Right lobe of liver (tissue), 6 donors: ENCODE data around the gene ID2. TPM values are rescaled to one million over a fixed set of nuclear protein-coding genes. Genes with fewer than 3 reads are reported as not detected.
A peak's percentile ranks its signal among the peaks of the same experiment; 100 is the strongest.

Experiments used
- ATAC-seq, 4 donors: fragments of 200-7000 bp; cut with Tn5 transposase; one replicate each; pipeline ENCODE4 v1.9.1; 2020; ENCODE audit warnings: mild to moderate bottlenecking in 4 of 4, moderate library complexity in 4 of 4
- DNase-seq, 3 donors: peaks; one replicate each; pipeline ENCODE4 v3.0.0-alpha.2; 2020
- H3K27ac ChIP-seq, 3 donors: fragments of 200-600 bp; one replicate each; pipeline ENCODE4 v1.8.0; 2022
- H3K27me3 ChIP-seq, 2 donors: fragments of 200-600 bp; one replicate each; pipeline ENCODE4 v1.8.0; 2022
- H3K36me3 ChIP-seq, 4 donors: fragments of 200-600 bp; sonication (generic) in 1 of 4; one replicate each; pipeline versions ENCODE4 v1.5.1 to v1.8.0; 2017 to 2022; ENCODE audit warnings: control low read depth in 1 of 4
- H3K4me1 ChIP-seq, 4 donors: fragments of 200-600 bp; sonication (generic) in 1 of 4; one replicate each; pipeline versions ENCODE4 v1.5.1 to v1.8.0; 2017 to 2022; ENCODE audit warnings: control low read depth in 1 of 4
- H3K4me3 ChIP-seq, 3 donors: fragments of 200-600 bp; one replicate each; pipeline ENCODE4 v1.8.0; 2022
- H3K9me3 ChIP-seq, 4 donors: fragments of 200-600 bp; sonication (generic) in 1 of 4; one replicate each; pipeline versions ENCODE4 v1.5.1 to v1.8.0; 2017 to 2022; ENCODE audit warnings: control low read depth in 1 of 4
- CTCF ChIP-seq, 4 donors: fragments of 200-600 bp in 3 of 4; fragments of 450-650 bp in 1 of 4; IDR thresholded peaks; one replicate each; pipeline versions ENCODE4 v1.5.1 to v1.8.0; 2016 to 2022; ENCODE audit warnings: antibody characterized with exemption in 4 of 4, mild to moderate bottlenecking in 2 of 4
- POLR2A ChIP-seq: fragments of 450-650 bp; IDR thresholded peaks from one replicate; pipeline ENCODE4 v1.6.1; 2017; ENCODE audit warnings: antibody characterized with exemption, mild to moderate bottlenecking
- WGBS: methylation state at CpG from one replicate; pipeline ENCODE4 v1.1.6; 2018; ENCODE audit warnings: low coverage, low lambda C conversion rate; ENCODE audit not compliant: insufficient coverage; ENCODE audit errors: missing lambda C conversion rate; 5-methylcytosine and 5-hydroxymethylcytosine counted together
- intact Hi-C, 2 donors: fragments of 100-400 bp; cut with DNase I; formaldehyde crosslinking; loops; one replicate each; pipeline versions ENCODE4 v1.11.2 to v1.14.1; 2022
- total RNA-seq, 6 experiments: library from RNA; depleted of rRNA in 2 of 6; stranded (reverse); fragments of >200 nt in 2 of 6; fragmentation: NEBNext Ultra II Directional in 3 of 6; extraction: Animal tissue kit (Norgen Biotek cat#: 25700) in 3 of 6; gene quantifications; one replicate each; pipeline versions ENCODE4 v1.1.0 to v1.2.4, GENCODE V29; 2016 to 2023
- donor health status: DM: no; HTN: yes; CAD: no.
- donor health status: DM: no; HTN: no; CAD: no.
- donor health status: DM: no; HTN: no; CAD: no.
- donor health status: DM: no; HTN: yes; CAD: no.
- donor health status: DM: no; HTN: yes; CAD: no.

Gene ID2
- total RNA-seq, 6 experiments from 2014 or later: 103 to 520 (median 191) TPM

- DNase-seq: peak in 1 of 3 donors; percentile 20
- Histone ChIP-seq H3K4me1 (peaks cover 0 to 35% (median 17%) of the 10 kb centered on the region in 4 donors), H3K27me3 (no peaks in the 10 kb centered on the region), H3K9me3 (no peaks in the 10 kb centered on the region), H3K36me3 (no peaks in the 10 kb centered on the region), H3K4me3 (no peak overlapping the region), H3K27ac (no peak overlapping the region)
- no peak for ATAC-seq
- TF ChIP-seq CTCF (IDR thresholded peaks at IDR 0.05) (no peak), POLR2A (no peak)
- 65% methylated on average over 5 of the region's 7 CpGs for WGBS
- intact Hi-C loops: no loop called here
Observed at GRCh38 chr2:8661736-8662135, 20.1 kb upstream of the ID2 start.

GRCh38 chr2:8662239-8662879, 19.5 kb upstream of the ID2 start:
- DNase-seq (peak in 1 of 3 donors; percentile 21), ATAC-seq (no peak)
- H3K27me3 ChIP-seq: no peaks in the 10 kb centered on the region
- no peaks in the 10 kb centered on the region for H3K36me3 ChIP-seq
- H3K4me3 ChIP-seq: no peak overlapping the region
- no peaks in the 10 kb centered on the region for H3K9me3 ChIP-seq
- intact Hi-C loops: no loop called here
- H3K4me1 ChIP-seq: peaks cover 0 to 29% (median 14%) of the 10 kb centered on the region in 4 donors
- WGBS: 94% methylated on average over 8 of the region's 10 CpGs
- TF ChIP-seq CTCF (IDR thresholded peaks at IDR 0.05) (no peak), POLR2A (no peak)
- no peak overlapping the region for H3K27ac ChIP-seq

- ATAC-seq (no peak), DNase-seq (peak in 1 of 3 donors; percentile 33)
- no peak overlapping the region for H3K27ac ChIP-seq
- no peak overlapping the region for H3K4me3 ChIP-seq
- intact Hi-C loops: no loop called here
- no peaks in the 10 kb centered on the region for H3K36me3 ChIP-seq
- H3K4me1 ChIP-seq: peaks cover 0 to 12% (median 6%) of the 10 kb centered on the region in 4 donors
- 77% methylated on average over 5 of the region's 13 CpGs for WGBS
- no peaks in the 10 kb centered on the region for H3K27me3 ChIP-seq
- TF ChIP-seq CTCF (IDR thresholded peaks at IDR 0.05) (no peak), POLR2A (no peak)
- no peaks in the 10 kb centered on the region for H3K9me3 ChIP-seq
Observed at GRCh38 chr2:8663997-8664396, 17.9 kb upstream of the ID2 start.

- Histone ChIP-seq H3K4me1 (peaks cover 0 to 10% (median 0%) of the 10 kb centered on the region in 4 donors), H3K27me3 (no peaks in the 10 kb centered on the region), H3K4me3 (no peak overlapping the region), H3K27ac (no peak overlapping the region), H3K36me3 (no peaks in the 10 kb centered on the region), H3K9me3 (no peaks in the 10 kb centered on the region)
- no peak for DNase-seq
- 85% methylated on average over 5 of the region's 5 CpGs for WGBS
- no peak for ATAC-seq
- TF ChIP-seq POLR2A (no peak), CTCF (IDR thresholded peaks at IDR 0.05) (no peak)
- intact Hi-C loops: no loop called here
Observed at GRCh38 chr2:8666581-8666980, 15.3 kb upstream of the ID2 start.
